Measurements from ENCODE around the gene SERINC5.

- TF ChIP-seq POLR2A (IDR thresholded peaks at IDR 0.05) (peak in 1 of 2 donors; percentile 37), CTCF (IDR thresholded peaks at IDR 0.05) (no peak)
These were observed 80.5 kb downstream of the SERINC5 start for GRCh38 chr5:80175337-80175736.

All from adrenal gland (tissue), 5 donors.